ENCODE results near the gene ONECUT3. TPM values are rescaled to one million over a fixed set of nuclear protein-coding genes. Genes with fewer than 3 reads are reported as not detected.

Gene ONECUT3
- total and polyA plus RNA-seq, 9 of the 15 experiments (the other 6 are each of a cell fraction or from before 2014, with no cell fraction given) = not detected

- TF ChIP-seq, protein P1, sequence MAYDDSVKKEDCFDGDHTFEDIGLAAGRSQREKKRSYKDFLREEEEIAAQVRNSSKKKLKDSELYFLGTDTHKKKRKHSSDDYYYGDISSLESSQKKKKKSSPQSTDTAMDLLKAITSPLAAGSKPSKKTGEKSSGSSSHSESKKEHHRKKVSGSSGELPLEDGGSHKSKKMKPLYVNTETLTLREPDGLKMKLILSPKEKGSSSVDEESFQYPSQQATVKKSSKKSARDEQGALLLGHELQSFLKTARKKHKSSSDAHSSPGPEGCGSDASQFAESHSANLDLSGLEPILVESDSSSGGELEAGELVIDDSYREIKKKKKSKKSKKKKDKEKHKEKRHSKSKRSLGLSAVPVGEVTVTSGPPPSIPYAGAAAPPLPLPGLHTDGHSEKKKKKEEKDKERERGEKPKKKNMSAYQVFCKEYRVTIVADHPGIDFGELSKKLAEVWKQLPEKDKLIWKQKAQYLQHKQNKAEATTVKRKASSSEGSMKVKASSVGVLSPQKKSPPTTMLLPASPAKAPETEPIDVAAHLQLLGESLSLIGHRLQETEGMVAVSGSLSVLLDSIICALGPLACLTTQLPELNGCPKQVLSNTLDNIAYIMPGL (CRISPR knock-in tag; IDR thresholded peaks at IDR 0.05) = no peak
- TF ChIP-seq YBX1 (IDR thresholded peaks at IDR 0.05) = no peak
- TF ChIP-seq ZEB2 (IDR thresholded peaks at IDR 0.05) = peak; percentile 87
- TF ChIP-seq ZNF263 (CRISPR knock-in tag; IDR thresholded peaks at IDR 0.05; ENCODE audit: borderline replicate concordance) = peak; percentile 15; the same call in 1 of the 2 replicates
- no peak for TF ChIP-seq ZNF695 (CRISPR knock-in tag; IDR thresholded peaks at IDR 0.05)
- peak; percentile 45 for TF ChIP-seq FOS (IDR thresholded peaks at IDR 0.05; ENCODE audit: extremely low read depth, insufficient read length)
- TF ChIP-seq PBX2 (CRISPR knock-in tag; IDR thresholded peaks at IDR 0.05; ENCODE audit: low read depth) = no peak
- TF ChIP-seq PBX2 (tag; conservative IDR thresholded peaks at IDR 0.05; ENCODE audit: low read depth) = no peak
- TF ChIP-seq ZNF586 (CRISPR knock-in tag; conservative IDR thresholded peaks at IDR 0.05) = no peak
- TF ChIP-seq, protein P2, sequence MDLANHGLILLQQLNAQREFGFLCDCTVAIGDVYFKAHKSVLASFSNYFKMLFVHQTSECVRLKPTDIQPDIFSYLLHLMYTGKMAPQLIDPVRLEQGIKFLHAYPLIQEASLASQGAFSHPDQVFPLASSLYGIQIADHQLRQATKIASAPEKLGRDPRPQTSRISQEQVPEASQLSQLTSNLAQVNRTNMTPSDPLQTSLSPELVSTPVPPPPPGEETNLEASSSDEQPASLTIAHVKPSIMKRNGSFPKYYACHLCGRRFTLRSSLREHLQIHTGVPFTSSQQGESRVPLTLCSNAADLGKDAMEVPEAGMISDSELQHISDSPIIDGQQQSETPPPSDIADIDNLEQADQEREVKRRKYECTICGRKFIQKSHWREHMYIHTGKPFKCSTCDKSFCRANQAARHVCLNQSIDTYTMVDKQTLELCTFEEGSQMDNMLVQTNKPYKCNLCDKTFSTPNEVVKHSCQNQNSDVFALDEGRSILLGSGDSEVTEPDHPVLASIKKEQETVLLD (IDR thresholded peaks at IDR 0.05) = peak; percentile 77
- TF ChIP-seq ZNF444 (CRISPR knock-in tag; IDR thresholded peaks at IDR 0.05) = no peak
- TF ChIP-seq ZSCAN29 (IDR thresholded peaks at IDR 0.05) = no peak
- no peak for TF ChIP-seq ZFP36 (IDR thresholded peaks at IDR 0.05; ENCODE audit: low read depth, low read length, partially characterized antibody)
- TF ChIP-seq MTA2 (IDR thresholded peaks at IDR 0.05; ENCODE audit: low read depth) = 0 out of 2 replicates have a peak, but pooled peaks have one; percentile 8
- TF ChIP-seq HDAC3 (IDR thresholded peaks at IDR 0.05; ENCODE audit: borderline replicate concordance, partially characterized antibody) = no peak
- TF ChIP-seq FOSL1 (tag; conservative IDR thresholded peaks at IDR 0.05) = peak; percentile 93
- no peak for TF ChIP-seq CBFB (CRISPR knock-in tag; IDR thresholded peaks at IDR 0.05)
- no peak for TF ChIP-seq KDM5B (IDR thresholded peaks at IDR 0.05; ENCODE audit: insufficient replicate concordance, low read depth, low read length)
- TF ChIP-seq ZNF316 (IDR thresholded peaks at IDR 0.05) = peak; percentile 30; the same call in 1 of the 2 replicates
- no peak for TF ChIP-seq SIN3A (IDR thresholded peaks at IDR 0.05; ENCODE audit: borderline replicate concordance in 2 of 2, control insufficient read depth in 1 of 2, low read depth in 2 of 2, low read length in 2 of 2)
- TF ChIP-seq ARID1B (IDR thresholded peaks at IDR 0.05) = peak; percentile 74
- peak; percentile 100 for TF ChIP-seq NFIC (IDR thresholded peaks at IDR 0.05)
- TF ChIP-seq RBBP5 (IDR thresholded peaks at IDR 0.05; ENCODE audit: borderline replicate concordance, insufficient read depth, low read length, poor library complexity, severe bottlenecking) = no peak
- TF ChIP-seq POLR3G (IDR thresholded peaks at IDR 0.05; ENCODE audit: extremely low read depth, insufficient read length, insufficient replicate concordance) = no peak
- TF ChIP-seq STAT5A (IDR thresholded peaks at IDR 0.05; ENCODE audit: borderline replicate concordance, low read length) = no peak
- TF ChIP-seq HNRNPL (IDR thresholded peaks at IDR 0.05; ENCODE audit: low read depth, low read length) = 0 out of 2 replicates have a peak, but pooled peaks have one; percentile 35
Observed at GRCh38 chr19:1811472-1811894, 58.2 kb downstream of the ONECUT3 start (continued).
